ENCODE data around the gene VWA8. TPM values are rescaled to one million over a fixed set of nuclear protein-coding genes. Genes with fewer than 3 reads are reported as not detected.
A peak's percentile ranks its signal among the peaks of the same experiment; 100 is the strongest.
"Not testable (repeated sequence)": the region's sequence is repeated elsewhere in the genome, so short reads cannot be mapped to it uniquely, and the experiment has no call there.

The VWA8 gene
- total RNA-seq, 1 donor from 2014 or later = 12.8 TPM

GRCh38 chr13:41854758-41855157 lies 106.2 kb downstream of the VWA8 start:
- DNase-seq (ENCODE audit: low read depth) = no peak

GRCh38 chr13:41851351-41851750 lies 109.6 kb downstream of the VWA8 start:
- no peak for DNase-seq (ENCODE audit: low read depth)

GRCh38 chr13:41848435-41849255 lies 112.3 kb downstream of the VWA8 start:
- DNase-seq (ENCODE audit: low read depth) = peak; percentile 22

- no peak for DNase-seq (ENCODE audit: low read depth)
Observed at GRCh38 chr13:41847216-41847615, 113.7 kb downstream of the VWA8 start.

- no peak for DNase-seq (ENCODE audit: low read depth)
Observed at GRCh38 chr13:41842036-41842620, 118.8 kb downstream of the VWA8 start.

- DNase-seq (ENCODE audit: low read depth) = no peak
Observed at GRCh38 chr13:41837629-41838028, 123.3 kb downstream of the VWA8 start.

- DNase-seq (ENCODE audit: low read depth) = no peak
Observed at GRCh38 chr13:41835871-41836270, 125.0 kb downstream of the VWA8 start.

GRCh38 chr13:41834697-41835096 lies 126.2 kb downstream of the VWA8 start:
- DNase-seq (ENCODE audit: low read depth) = not testable (repeated sequence)

GRCh38 chr13:41833831-41834230 lies 127.1 kb downstream of the VWA8 start:
- no peak for DNase-seq (ENCODE audit: low read depth)

GRCh38 chr13:41833201-41833600 lies 127.7 kb downstream of the VWA8 start:
- no peak for DNase-seq (ENCODE audit: low read depth)

- peak; percentile 49 for DNase-seq (ENCODE audit: low read depth)
Observed at GRCh38 chr13:41827507-41828213, 133.2 kb downstream of the VWA8 start.

- DNase-seq (ENCODE audit: low read depth) = no peak
Observed at GRCh38 chr13:41825691-41826090, 135.2 kb downstream of the VWA8 start.

GRCh38 chr13:41823476-41823875 lies 137.4 kb downstream of the VWA8 start:
- peak; percentile 65 for DNase-seq (ENCODE audit: low read depth)

- DNase-seq (ENCODE audit: low read depth) = no peak
Observed at GRCh38 chr13:41822560-41822959, 138.3 kb downstream of the VWA8 start.

GRCh38 chr13:41821238-41821594 lies 139.7 kb downstream of the VWA8 start:
- no peak for DNase-seq (ENCODE audit: low read depth)

GRCh38 chr13:41820581-41821237 lies 140.2 kb downstream of the VWA8 start:
- DNase-seq (ENCODE audit: low read depth) = no peak

GRCh38 chr13:41816057-41816456 lies 144.9 kb downstream of the VWA8 start:
- no peak for DNase-seq (ENCODE audit: low read depth)

GRCh38 chr13:41813426-41813825 lies 147.5 kb downstream of the VWA8 start:
- DNase-seq (ENCODE audit: low read depth) = no peak

GRCh38 chr13:41812851-41813250 lies 148.1 kb downstream of the VWA8 start:
- no peak for DNase-seq (ENCODE audit: low read depth)

GRCh38 chr13:41812237-41812636 lies 148.7 kb downstream of the VWA8 start:
- DNase-seq (ENCODE audit: low read depth) = no peak

- no peak for DNase-seq (ENCODE audit: low read depth)
Observed at GRCh38 chr13:41811588-41812021, 149.3 kb downstream of the VWA8 start.

- DNase-seq (ENCODE audit: low read depth) = no peak
Observed at GRCh38 chr13:41809962-41810361, 150.9 kb downstream of the VWA8 start.

Measured in myocyte (in vitro differentiated cells).